ENCODE data around the gene MAGI2. TPM values are rescaled to one million over a fixed set of nuclear protein-coding genes. Genes with fewer than 3 reads are reported as not detected.
"Not testable (repeated sequence)": the region's sequence is repeated elsewhere in the genome, so short reads cannot be mapped to it uniquely, and the experiment has no call there.

The MAGI2 gene
- total RNA-seq, 4 donors from 2014 or later: 0.98 to 4.8 (median 2.5) TPM

DNA sequence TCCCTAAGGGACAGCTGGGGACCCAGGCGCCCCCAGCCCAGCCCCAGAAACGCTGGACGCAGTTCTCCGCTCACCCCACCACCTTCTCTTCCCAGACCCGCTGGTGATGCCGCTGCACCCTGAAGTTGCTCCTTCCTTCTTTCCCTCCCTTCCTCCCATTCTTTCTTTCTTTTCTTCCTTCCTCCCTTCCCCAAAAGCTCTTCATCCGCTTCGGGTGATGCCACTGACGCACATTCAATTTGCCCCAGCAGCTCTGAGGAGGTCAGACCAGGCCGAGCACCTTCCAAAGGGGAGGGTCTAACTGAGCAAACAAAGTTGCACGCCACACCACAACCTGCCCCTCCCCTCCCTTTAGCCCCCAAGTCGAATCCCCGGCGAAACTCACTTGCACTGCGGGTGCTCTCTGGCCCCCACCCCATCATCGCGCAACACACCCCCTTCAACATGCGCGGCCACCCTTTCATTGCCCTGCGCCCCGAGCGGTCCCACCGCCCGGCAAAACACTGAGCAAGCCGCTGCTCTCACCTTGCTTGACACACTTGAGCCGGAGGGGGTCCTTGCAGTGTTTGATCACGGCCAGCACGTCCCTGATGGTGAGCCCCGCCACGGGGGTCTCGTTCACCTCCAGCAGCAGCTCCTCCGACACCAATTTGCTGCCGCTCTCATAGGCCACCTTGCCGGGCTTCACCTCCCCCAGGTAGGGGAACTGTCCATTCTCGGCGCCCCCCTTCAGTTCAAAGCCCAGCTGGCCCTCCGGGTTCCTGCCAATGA is 787 bp downstream of the MAGI2 start:
- Histone ChIP-seq H3K27me3 (peaks cover 23% of the 10 kb centered on the region), H3K4me1 (peaks cover 16% of the 10 kb centered on the region), H3K27ac (peak overlapping the region; percentile 95), H3K9me3 (no peaks in the 10 kb centered on the region), H3K36me3 (no peaks in the 10 kb centered on the region), H3K4me3 (peak overlapping the region; percentile 70)
- TF ChIP-seq, protein P1, sequence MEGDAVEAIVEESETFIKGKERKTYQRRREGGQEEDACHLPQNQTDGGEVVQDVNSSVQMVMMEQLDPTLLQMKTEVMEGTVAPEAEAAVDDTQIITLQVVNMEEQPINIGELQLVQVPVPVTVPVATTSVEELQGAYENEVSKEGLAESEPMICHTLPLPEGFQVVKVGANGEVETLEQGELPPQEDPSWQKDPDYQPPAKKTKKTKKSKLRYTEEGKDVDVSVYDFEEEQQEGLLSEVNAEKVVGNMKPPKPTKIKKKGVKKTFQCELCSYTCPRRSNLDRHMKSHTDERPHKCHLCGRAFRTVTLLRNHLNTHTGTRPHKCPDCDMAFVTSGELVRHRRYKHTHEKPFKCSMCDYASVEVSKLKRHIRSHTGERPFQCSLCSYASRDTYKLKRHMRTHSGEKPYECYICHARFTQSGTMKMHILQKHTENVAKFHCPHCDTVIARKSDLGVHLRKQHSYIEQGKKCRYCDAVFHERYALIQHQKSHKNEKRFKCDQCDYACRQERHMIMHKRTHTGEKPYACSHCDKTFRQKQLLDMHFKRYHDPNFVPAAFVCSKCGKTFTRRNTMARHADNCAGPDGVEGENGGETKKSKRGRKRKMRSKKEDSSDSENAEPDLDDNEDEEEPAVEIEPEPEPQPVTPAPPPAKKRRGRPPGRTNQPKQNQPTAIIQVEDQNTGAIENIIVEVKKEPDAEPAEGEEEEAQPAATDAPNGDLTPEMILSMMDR (IDR thresholded peaks at IDR 0.05): no peak
- TF ChIP-seq EP300 (IDR thresholded peaks at IDR 0.05) (no peak), POLR2A (IDR thresholded peaks at IDR 0.05) (no peak), POLR2AphosphoS5 (IDR thresholded peaks at IDR 0.05) (no peak)
- DNase-seq (ENCODE audit: low spot score in 2 of 2): peak in 1 of 2 donors; percentile 64
- 1% methylated on average over 37 of the region's 37 CpGs for WGBS

DNA sequence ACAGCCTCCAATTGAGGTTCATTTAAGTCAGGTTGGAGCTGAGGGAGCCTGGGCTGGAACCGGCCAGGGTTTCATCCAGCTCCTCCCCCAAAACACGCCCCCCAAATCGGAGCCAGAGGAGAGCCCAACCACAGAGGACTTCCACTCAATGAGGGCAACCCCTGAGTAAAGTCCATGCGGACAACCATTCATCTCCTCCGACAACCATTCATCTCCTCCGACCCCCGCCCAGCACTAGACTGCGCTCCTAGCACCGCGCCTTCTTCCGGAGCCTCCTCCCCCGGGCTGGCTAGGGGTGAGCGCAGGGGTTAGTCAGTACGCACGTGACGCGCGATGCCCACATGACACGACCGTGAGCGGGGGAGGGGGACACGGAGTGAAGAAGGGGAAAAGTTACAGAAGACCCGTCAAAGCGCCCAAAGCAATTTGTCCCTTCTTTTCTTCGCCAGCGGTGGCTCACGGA is 1.4 kb downstream of the MAGI2 start:
- under 1% methylated on average over 14 of the region's 27 CpGs for WGBS
- no peaks in the 10 kb centered on the region for H3K9me3 ChIP-seq
- peak overlapping the region; percentile 70 for H3K4me3 ChIP-seq
- no peaks in the 10 kb centered on the region for H3K36me3 ChIP-seq
- H3K4me1 ChIP-seq: peaks cover 16% of the 10 kb centered on the region
- H3K27me3 ChIP-seq: peaks cover 23% of the 10 kb centered on the region
- peak; percentile 92 to 93 for DNase-seq (ENCODE audit: low spot score in 2 of 2)
- TF ChIP-seq EP300 (IDR thresholded peaks at IDR 0.05): no peak
- TF ChIP-seq, protein P1 (IDR thresholded peaks at IDR 0.05): no peak
- peak in 1 of 2 donors; percentile 59 for TF ChIP-seq POLR2A (IDR thresholded peaks at IDR 0.05)
- TF ChIP-seq POLR2AphosphoS5 (IDR thresholded peaks at IDR 0.05): peak in 1 of 3 donors; percentile 9
- peak overlapping the region; percentile 95 for H3K27ac ChIP-seq

DNA sequence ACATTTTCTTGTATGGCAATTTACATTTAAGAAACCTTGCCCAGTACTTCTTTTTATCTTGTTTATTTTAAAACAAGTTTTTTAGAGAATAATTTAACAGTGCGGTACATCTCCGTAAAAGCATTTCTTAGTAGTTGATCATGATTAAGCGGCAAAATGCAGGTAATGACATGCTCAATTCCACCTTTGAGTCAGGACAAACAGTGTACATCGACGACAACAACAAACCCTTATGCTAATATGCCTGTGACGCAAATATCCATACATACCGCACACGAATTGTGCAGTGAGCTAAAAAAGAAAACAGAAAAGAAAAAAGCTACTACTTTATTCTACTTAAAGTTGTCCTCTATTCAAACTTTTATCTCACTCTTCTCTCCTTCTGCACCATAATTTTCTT is 1.9 kb downstream of the MAGI2 start:
- H3K27ac ChIP-seq: peak overlapping the region; percentile 95

DNA sequence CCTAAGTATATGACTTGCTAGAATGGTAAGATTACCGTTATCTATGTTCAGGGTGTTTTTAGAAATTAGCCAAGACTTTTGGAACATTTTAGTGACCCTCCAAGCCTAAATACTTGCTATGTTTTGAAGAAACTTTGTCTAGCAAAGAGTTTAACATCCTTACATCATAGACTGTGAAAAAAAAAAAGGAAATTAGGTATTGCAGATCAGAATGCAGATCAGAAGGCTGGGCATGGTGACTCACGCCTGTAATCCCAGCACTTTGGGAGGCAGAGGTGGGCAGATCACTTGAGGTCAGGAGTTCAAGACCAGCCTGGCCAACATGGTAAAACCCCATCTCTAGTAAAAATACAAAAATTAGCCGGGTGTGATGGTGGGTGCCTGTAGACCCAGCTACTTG is 10.7 kb downstream of the MAGI2 start:
- not testable (repeated sequence) for H3K27me3 ChIP-seq; H3K27ac ChIP-seq; DNase-seq (ENCODE audit: low spot score in 2 of 2); H3K9me3 ChIP-seq; H3K4me3 ChIP-seq; H3K36me3 ChIP-seq; H3K4me1 ChIP-seq
- 78% methylated on average over 3 of the region's 3 CpGs for WGBS

More for the DNA sequence above, 1.9 kb downstream of the MAGI2 start:
- no peak for TF ChIP-seq EP300 (IDR thresholded peaks at IDR 0.05)
- TF ChIP-seq POLR2A (IDR thresholded peaks at IDR 0.05): no peak
- TF ChIP-seq, protein P1 (IDR thresholded peaks at IDR 0.05): no peak
- no peak for TF ChIP-seq POLR2AphosphoS5 (IDR thresholded peaks at IDR 0.05)
- H3K27me3 ChIP-seq: peaks cover 23% of the 10 kb centered on the region
- no peaks in the 10 kb centered on the region for H3K9me3 ChIP-seq
- H3K4me1 ChIP-seq: peaks cover 16% of the 10 kb centered on the region
- no peaks in the 10 kb centered on the region for H3K36me3 ChIP-seq
- DNase-seq (ENCODE audit: low spot score in 2 of 2): no peak
- 23% methylated on average over 8 of the region's 8 CpGs for WGBS
- H3K4me3 ChIP-seq: peak overlapping the region; percentile 70

DNA sequence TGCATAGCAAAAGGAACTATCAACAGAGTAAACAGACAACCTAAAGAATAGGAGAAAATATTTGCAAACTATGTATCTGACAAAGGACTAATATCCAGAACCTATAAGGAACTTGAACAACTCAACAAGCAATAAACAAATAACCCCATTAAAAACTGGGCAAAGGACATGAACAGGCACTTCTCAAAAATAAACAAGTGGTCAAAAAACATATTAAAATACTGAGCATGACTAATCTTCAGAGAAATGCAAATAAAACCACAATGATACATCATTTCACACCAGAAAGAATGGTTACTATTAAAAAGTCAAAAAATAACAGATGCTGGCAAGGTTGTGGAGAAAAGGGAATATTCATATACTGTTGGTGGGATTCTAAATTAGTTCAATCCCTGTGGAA is 17.1 kb downstream of the MAGI2 start:
- Histone ChIP-seq H3K4me3 (no peak overlapping the region), H3K27ac (no peak overlapping the region), H3K27me3 (no peaks in the 10 kb centered on the region), H3K36me3 (no peaks in the 10 kb centered on the region), H3K9me3 (no peaks in the 10 kb centered on the region), H3K4me1 (no peaks in the 10 kb centered on the region)
- DNase-seq (ENCODE audit: low spot score in 2 of 2): no peak
- TF ChIP-seq POLR2A (IDR thresholded peaks at IDR 0.05) (no peak), EP300 (IDR thresholded peaks at IDR 0.05) (no peak), POLR2AphosphoS5 (IDR thresholded peaks at IDR 0.05) (no peak)
- TF ChIP-seq, protein P1 (IDR thresholded peaks at IDR 0.05): no peak

Data from suprapubic skin (tissue), 4 donors.